ENCODE results near the gene ZCCHC24.

- TF ChIP-seq, protein P1, sequence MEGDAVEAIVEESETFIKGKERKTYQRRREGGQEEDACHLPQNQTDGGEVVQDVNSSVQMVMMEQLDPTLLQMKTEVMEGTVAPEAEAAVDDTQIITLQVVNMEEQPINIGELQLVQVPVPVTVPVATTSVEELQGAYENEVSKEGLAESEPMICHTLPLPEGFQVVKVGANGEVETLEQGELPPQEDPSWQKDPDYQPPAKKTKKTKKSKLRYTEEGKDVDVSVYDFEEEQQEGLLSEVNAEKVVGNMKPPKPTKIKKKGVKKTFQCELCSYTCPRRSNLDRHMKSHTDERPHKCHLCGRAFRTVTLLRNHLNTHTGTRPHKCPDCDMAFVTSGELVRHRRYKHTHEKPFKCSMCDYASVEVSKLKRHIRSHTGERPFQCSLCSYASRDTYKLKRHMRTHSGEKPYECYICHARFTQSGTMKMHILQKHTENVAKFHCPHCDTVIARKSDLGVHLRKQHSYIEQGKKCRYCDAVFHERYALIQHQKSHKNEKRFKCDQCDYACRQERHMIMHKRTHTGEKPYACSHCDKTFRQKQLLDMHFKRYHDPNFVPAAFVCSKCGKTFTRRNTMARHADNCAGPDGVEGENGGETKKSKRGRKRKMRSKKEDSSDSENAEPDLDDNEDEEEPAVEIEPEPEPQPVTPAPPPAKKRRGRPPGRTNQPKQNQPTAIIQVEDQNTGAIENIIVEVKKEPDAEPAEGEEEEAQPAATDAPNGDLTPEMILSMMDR (IDR thresholded peaks at IDR 0.05) = no peak
- no peak for TF ChIP-seq POLR2AphosphoS5 (IDR thresholded peaks at IDR 0.05)
Measured at GRCh38 chr10:79410315-79411094, 34.9 kb downstream of the ZCCHC24 start.

Measured in stomach (tissue), 4 donors.